NCI-H2196 (cell line): ENCODE measurements around the gene CBLN4.

ENCODE experiments used
- DNase-seq: peaks from one replicate; lab custom pipeline; 2025; ENCODE audit not compliant: unreplicated experiment; lab: John Stamatoyannopoulos, UW

The CBLN4 gene

DNA sequence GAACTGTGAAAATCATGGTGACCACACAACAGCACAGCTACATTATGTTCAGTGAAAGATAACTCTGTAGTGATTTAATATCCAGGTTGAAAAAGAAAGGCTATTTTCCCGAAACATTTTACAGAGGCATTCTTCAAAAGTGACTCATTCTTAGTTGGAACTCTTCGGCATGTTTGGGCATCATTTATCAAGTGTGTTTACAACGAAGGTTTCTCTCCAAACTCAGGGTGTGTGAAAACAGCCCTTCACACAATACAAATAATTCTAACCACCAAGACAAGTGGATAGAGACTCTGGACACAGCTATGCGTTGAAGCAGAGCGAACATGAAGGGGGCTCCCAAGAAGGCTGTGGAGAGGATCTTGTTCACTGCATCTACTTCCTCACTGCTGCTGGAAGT lies 57.6 kb downstream of the CBLN4 start:
- no peak for DNase-seq
